Left ventricle myocardium inferior (tissue), 1 donor: ENCODE results near the gene DNMT1. TPM values are rescaled to one million over a fixed set of nuclear protein-coding genes. Genes with fewer than 3 reads are reported as not detected.

Source experiments
- DNase-seq: peaks from one replicate; pipeline ENCODE4 v3.0.0-alpha.2; 2020
- H3K27ac ChIP-seq: fragments of 200-600 bp; replicated peaks from 2 replicates; pipeline ENCODE4 v1.8.0; 2021
- H3K27me3 ChIP-seq: fragments of 200-600 bp; 2 replicates; pipeline ENCODE4 v1.8.0; 2021; ENCODE audit warnings: low read depth
- H3K36me3 ChIP-seq: fragments of 200-600 bp; 2 replicates; pipeline ENCODE4 v1.8.0; 2021
- H3K4me1 ChIP-seq: fragments of 200-600 bp; 2 replicates; pipeline ENCODE4 v1.8.0; 2021
- H3K4me3 ChIP-seq: fragments of 200-600 bp; 2 replicates; pipeline ENCODE4 v1.8.0; 2021; ENCODE audit warnings: mild to moderate bottlenecking, moderate library complexity
- H3K9me3 ChIP-seq: fragments of 200-600 bp; replicated peaks from 2 replicates; pipeline ENCODE4 v1.8.0; 2021
- CTCF ChIP-seq: fragments of 200-600 bp; IDR thresholded peaks from 2 replicates; pipeline ENCODE4 v1.8.0; 2021; ENCODE audit warnings: antibody characterized with exemption, mild to moderate bottlenecking, borderline replicate concordance
- intact Hi-C: fragments of 100-400 bp; cut with micrococcal nuclease; formaldehyde crosslinking; loops from one replicate; pipeline ENCODE4 v1.11.0; 2022
- total RNA-seq: library from RNA; stranded (reverse); fragmentation: NEBNext Ultra II Directional; extraction: Animal tissue kit (Norgen Biotek cat#: 25700); gene quantifications from one replicate; pipeline ENCODE4 v1.2.1, GENCODE V29; 2021
- donor health status: DM: no; HTN: yes; CAD: no; lungs with severe emphysema.

Gene DNMT1
- total RNA-seq, 1 donor from 2014 or later, result 23.9 TPM

- H3K27ac ChIP-seq, result no peak overlapping the region
- H3K36me3 ChIP-seq, result peaks cover 97% of the 10 kb centered on the region
- H3K9me3 ChIP-seq, result no peaks in the 10 kb centered on the region
- H3K27me3 ChIP-seq, result no peaks in the 10 kb centered on the region
- no peaks in the 10 kb centered on the region for H3K4me1 ChIP-seq
- no peak overlapping the region for H3K4me3 ChIP-seq
- no peak for TF ChIP-seq CTCF
- intact Hi-C loops, result no loop called here
- DNase-seq, result no peak
These were observed 51.1 kb downstream of the DNMT1 start for GRCh38 chr19:10143681-10144080.

GRCh38 chr19:10142701-10143375, 51.9 kb downstream of the DNMT1 start:
- DNase-seq, result no peak
- H3K27me3 ChIP-seq, result no peaks in the 10 kb centered on the region
- H3K4me1 ChIP-seq, result no peaks in the 10 kb centered on the region
- intact Hi-C loops, result no loop called here
- H3K36me3 ChIP-seq, result peaks cover 98% of the 10 kb centered on the region
- H3K4me3 ChIP-seq, result no peak overlapping the region
- TF ChIP-seq CTCF, result no peak
- H3K27ac ChIP-seq, result no peak overlapping the region
- H3K9me3 ChIP-seq, result no peaks in the 10 kb centered on the region

- peaks cover 98% of the 10 kb centered on the region for H3K36me3 ChIP-seq
- H3K27me3 ChIP-seq, result no peaks in the 10 kb centered on the region
- H3K9me3 ChIP-seq, result no peaks in the 10 kb centered on the region
- TF ChIP-seq CTCF, result no peak
- DNase-seq, result no peak
- no peak overlapping the region for H3K4me3 ChIP-seq
- H3K27ac ChIP-seq, result no peak overlapping the region
- no peaks in the 10 kb centered on the region for H3K4me1 ChIP-seq
- intact Hi-C loops, result no loop called here
These were observed 52.8 kb downstream of the DNMT1 start for GRCh38 chr19:10141973-10142372.

- intact Hi-C loops, result no loop called here
These were observed 53.3 kb downstream of the DNMT1 start for GRCh38 chr19:10141479-10141878.

GRCh38 chr19:10139952-10140351, 54.8 kb downstream of the DNMT1 start:
- intact Hi-C loops, result no loop called here
- no peaks in the 10 kb centered on the region for H3K4me1 ChIP-seq
- H3K9me3 ChIP-seq, result no peaks in the 10 kb centered on the region
- TF ChIP-seq CTCF, result no peak
- H3K27ac ChIP-seq, result no peak overlapping the region
- H3K27me3 ChIP-seq, result no peaks in the 10 kb centered on the region
- DNase-seq, result no peak
- no peak overlapping the region for H3K4me3 ChIP-seq
- peaks cover 98% of the 10 kb centered on the region for H3K36me3 ChIP-seq

More at GRCh38 chr19:10141479-10141878, 53.3 kb downstream of the DNMT1 start:
- Histone ChIP-seq H3K4me1 (no peaks in the 10 kb centered on the region), H3K27ac (no peak overlapping the region), H3K36me3 (peaks cover 98% of the 10 kb centered on the region), H3K27me3 (no peaks in the 10 kb centered on the region), H3K9me3 (no peaks in the 10 kb centered on the region), H3K4me3 (no peak overlapping the region)
- no peak for DNase-seq
- no peak for TF ChIP-seq CTCF
